ENCODE measurements around the gene PHF14.
A peak's percentile ranks its signal among the peaks of the same experiment; 100 is the strongest.

Gene PHF14

GRCh38 chr7:11120068-11120664 lies 146.5 kb downstream of the PHF14 start:
- DNase-seq: no peak

GRCh38 chr7:11120675-11121220 lies 147.1 kb downstream of the PHF14 start:
- DNase-seq: no peak

DNA sequence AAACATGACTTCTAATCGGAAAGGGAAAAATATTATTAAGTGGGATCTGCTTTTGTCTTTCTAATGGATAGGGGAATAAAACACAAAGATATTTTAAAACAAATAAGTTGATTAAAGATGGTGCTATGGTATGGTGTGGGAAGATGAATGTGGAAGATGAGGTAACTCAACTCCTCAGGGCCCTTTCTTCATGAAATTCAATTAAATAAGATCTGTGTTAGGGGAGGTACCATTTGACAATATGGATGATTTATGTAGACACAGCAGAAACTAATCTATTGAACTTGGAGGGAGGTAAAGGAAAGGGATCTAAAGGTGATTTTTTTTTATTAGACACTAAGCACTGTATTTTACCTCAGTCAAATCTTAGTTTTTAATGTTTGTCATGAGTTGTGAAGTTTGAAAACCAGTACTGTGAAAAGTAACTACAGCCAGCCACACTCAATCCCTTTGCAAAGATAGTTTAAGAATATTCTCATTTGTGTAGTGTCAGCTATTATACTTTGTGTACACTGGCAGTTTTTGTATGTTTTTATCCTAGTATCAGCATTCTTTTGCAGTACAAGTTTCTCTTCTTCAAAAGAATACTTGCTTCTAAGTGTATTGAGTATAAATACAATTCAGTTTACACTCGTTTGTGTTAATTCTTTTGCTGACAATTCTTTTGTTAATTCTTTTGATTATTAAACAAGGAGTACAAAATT lies 151.3 kb downstream of the PHF14 start:
- no peak for DNase-seq

DNA sequence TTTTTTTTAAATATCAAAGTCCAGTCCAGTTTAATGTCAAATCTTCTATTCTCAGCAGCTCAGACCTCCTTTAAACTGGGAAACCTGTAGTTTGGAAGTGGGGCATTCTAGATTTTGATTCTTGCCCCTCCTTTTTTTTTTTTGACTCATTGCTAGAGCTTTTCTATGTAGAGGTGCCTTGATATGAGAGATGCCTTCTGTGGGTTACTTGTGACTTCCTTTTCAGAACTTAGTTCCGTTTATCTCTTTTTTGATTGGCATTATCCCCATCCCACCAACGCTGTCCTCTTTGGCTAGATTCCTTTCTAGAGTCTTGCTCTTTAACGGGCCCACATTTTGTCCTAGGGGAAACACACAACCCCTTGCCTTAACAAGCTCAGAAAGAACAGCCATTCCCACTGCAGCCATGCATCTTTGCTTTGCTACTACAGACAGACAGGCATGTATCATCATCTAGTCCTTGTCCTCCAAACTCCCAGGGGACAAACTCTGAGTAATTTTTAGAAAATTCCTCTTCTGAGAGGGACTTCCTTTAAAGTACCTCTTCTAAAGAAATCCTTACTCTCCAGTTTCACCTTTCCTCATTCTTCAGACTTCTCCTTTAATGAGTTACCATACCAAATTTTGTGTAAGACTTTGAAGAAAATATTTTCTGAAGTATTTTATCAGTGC lies 153.6 kb downstream of the PHF14 start:
- DNase-seq: no peak

GRCh38 chr7:11127988-11128387 lies 154.3 kb downstream of the PHF14 start:
- DNase-seq: no peak

DNA sequence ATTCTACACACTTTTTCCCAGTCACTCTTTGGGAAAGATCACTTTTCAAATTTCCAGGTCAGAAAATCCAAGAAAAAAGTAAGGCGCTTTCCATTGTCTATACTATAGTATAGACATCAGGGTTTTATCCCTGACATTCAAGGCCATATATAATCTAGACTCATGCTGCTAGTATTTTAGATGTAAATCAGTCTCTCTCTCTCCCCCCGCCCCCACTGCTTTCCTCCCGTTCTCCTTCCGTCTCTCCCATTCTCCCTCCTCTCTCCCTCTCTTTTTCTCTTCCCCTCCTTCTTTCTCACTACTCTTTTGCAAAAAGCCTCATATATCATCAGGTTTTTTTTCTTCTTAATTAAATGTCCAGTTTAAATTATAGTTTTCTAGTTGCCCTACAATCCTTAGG lies 154.8 kb downstream of the PHF14 start:
- DNase-seq: no peak

- DNase-seq: no peak
Observed at GRCh38 chr7:11130012-11130411, 156.3 kb downstream of the PHF14 start.

DNA sequence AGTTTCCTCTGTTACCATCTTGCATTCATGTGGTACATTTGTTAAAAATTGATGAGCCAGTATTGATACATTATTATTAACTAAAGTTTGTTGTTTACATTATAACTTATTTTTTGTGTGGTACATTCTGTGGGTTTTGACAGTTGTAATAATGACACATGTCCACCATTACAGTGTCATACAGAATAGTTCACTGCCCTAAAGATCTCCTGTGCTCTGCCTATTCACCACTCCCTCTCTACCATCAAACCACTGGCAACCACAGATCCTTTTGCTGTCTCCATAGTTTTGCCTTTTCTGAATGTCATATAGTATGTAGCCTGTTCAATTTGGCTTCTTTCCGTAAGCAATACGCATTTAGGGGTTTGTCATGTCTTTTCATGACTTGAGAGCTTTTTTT lies 156.9 kb downstream of the PHF14 start:
- no peak for DNase-seq

GRCh38 chr7:11133436-11133959 lies 159.8 kb downstream of the PHF14 start:
- DNase-seq: no peak

GRCh38 chr7:11135573-11135972 lies 161.9 kb downstream of the PHF14 start:
- DNase-seq: no peak

GRCh38 chr7:11141541-11141940 lies 167.9 kb downstream of the PHF14 start:
- DNase-seq: no peak

DNA sequence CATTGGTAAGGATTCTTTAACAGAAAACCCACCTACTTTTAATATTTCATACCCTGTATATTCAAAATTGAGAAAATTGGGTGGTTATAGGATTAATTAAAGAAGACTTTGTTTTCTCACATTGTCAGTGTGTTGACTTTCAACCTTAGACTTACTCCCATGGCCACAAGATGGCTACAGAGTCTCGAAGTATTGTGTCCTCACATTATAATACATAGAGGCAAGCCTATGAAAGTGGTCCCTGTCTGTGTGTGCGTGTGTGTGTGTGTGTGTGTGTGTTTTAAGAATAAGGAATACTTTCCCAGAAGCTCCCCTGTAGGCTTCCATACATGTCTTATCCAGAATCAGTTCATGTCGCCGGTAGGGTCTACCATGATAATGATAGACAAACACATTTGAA lies 180.0 kb downstream of the PHF14 start:
- DNase-seq: no peak

DNA sequence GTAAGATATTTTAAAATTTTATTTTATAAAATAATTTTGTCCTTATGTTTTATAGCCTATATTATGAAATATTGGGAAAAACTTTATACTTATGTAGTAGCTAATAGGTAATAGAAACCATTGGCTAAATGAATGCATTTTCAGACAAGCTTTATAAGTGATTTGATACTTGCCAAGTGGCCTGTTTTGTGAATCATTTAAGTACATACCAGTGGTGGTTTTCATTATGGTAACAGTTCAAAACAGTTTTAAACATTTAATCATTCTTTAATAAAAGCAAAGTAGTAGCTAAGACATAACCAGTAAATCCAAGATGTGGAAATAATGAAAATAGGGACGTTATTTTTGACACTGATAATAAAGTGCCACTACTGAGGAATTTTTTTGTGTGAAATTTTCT lies 182.2 kb downstream of the PHF14 start:
- DNase-seq: no peak

DNA sequence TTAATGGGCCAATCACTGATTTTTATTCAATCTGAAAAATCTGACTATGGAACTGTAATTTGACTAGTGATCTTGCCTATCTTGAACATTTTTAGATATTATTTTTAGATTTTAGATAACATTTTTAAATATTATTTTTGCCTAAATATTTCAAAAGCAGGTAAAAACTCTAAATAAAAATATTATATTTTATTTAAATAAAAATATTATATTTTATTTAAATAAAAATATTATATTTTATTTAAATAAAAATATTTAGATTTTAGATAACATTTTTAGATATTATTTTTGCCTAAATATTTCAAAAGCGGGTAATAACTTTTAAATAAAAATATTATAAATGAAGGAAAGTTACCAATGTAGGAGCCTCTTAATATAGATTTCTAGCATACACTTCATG lies 187.8 kb downstream of the PHF14 start:
- no peak for DNase-seq

- no peak for DNase-seq
Observed at GRCh38 chr7:11163220-11163619, 189.5 kb downstream of the PHF14 start.

- no peak for DNase-seq
Observed at GRCh38 chr7:11166051-11166450, 192.4 kb downstream of the PHF14 start.

- no peak for DNase-seq
Observed at GRCh38 chr7:11168650-11169170, 195.0 kb downstream of the PHF14 start.

DNA sequence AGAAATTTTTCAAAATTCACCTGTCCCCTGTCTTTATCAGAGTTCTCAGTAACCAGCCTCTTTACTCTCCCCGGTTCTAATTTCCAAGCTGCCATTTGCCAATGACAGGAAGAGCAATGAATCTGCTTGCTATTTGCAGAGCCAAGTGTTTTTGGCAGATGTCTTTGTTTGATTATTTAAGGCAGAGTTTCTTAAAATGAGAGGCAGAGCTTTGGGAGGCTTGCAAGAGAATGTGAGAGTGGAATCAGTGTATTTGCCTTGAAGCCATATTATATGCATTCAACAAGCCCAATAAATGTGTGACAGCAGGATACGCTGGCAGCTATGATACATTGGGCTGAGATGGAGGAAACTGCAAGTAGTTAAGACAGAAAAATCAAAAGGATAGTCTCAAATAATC lies 196.5 kb downstream of the PHF14 start:
- peak; percentile 51 for DNase-seq

GRCh38 chr7:11170863-11171568 lies 197.3 kb downstream of the PHF14 start:
- no peak for DNase-seq

DNA sequence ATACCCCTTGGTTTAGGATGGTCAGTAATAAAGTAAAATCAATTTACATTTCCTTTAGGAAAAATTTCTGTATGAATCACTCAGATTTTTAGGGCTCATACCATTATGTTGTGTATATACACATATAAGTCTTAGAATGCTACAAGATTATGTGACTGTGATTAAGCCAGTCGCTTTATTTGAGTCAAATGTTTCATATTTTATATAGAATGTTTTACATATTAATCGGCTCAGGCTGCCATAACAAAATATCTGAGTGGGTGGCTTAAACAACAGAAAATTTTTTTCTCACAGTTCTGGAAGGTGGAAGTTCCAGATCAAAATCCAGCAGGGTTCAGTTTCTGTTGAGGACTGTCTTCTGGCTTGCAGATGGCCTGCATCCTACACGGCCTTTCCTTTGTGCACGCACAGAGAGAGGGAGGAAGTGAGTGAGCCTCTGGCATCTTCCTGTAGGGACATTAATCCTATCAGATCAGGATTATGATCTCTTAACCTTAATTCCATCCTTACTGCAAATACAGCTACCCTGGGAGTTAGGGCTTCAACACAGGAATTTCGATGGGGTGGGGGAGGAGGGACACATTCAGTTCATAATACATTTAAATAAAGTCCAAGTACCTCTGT lies 198.0 kb downstream of the PHF14 start:
- DNase-seq: no peak

DNA sequence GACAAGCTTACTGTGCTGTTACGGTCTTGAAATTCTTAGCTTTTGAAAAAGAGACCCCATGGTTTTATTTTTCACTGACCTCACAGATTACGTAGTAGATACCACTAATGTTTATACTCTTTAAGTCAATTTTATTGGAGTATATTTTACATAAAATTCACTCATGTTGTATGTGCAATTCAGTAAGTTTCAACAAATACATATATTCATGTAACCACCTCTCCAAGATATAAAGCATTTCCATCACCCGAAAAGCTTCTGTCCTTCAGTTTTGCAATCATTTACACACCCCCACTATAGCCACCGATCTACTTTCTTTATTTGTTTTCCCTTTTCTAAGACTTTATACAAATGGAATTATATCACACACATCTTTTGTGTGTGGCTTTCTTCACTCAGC lies 199.2 kb downstream of the PHF14 start:
- DNase-seq: no peak

GRCh38 chr7:11175371-11175770 lies 201.7 kb downstream of the PHF14 start:
- DNase-seq: no peak

- peak; percentile 32 for DNase-seq
Observed at GRCh38 chr7:11175887-11176286, 202.2 kb downstream of the PHF14 start.

Measured in NCI-H345 (cell line).